Activated T-cell treated with anti-CD3 and anti-CD28 coated beads, Interleukin-2, amount 50 U/mL, for 72 hours (primary cell): ENCODE data around the gene TMEM51. TPM values are rescaled to one million over a fixed set of nuclear protein-coding genes. Genes with fewer than 3 reads are reported as not detected.
A peak's percentile ranks its signal among the peaks of the same experiment; 100 is the strongest.

Experiments used
- ATAC-seq, 2 donors: fragments of 150-1000 bp; cut with Tn5 transposase; replicated peaks in 1 of 2; 2 replicates each; pipeline ENCODE4 v1.10.0; 2021; ENCODE audit warnings: moderate library complexity in 2 of 2, mild to moderate bottlenecking in 1 of 2
- DNase-seq, 2 donors: peaks; one replicate each; pipeline ENCODE4 v3.0.0; 2021 to 2022; ENCODE audit warnings: mixed read lengths in 1 of 2
- H3K27ac Mint-ChIP-seq: one replicate; pipeline ENCODE4 v1.8.0; 2022; ENCODE audit warnings: mild to moderate bottlenecking, moderate library complexity, mixed read lengths
- H3K27me3 Mint-ChIP-seq: one replicate; pipeline ENCODE4 v1.8.0; 2022; ENCODE audit warnings: low read depth, mixed read lengths
- H3K36me3 Mint-ChIP-seq, 2 donors: one replicate each; pipeline ENCODE4 v1.8.0; 2022; ENCODE audit warnings: mixed read lengths in 2 of 2, mild to moderate bottlenecking in 1 of 2; ENCODE audit not compliant: insufficient read depth in 2 of 2
- H3K4me1 Mint-ChIP-seq: one replicate; pipeline ENCODE4 v1.8.0; 2022; ENCODE audit warnings: low read depth, mixed read lengths
- H3K4me3 Mint-ChIP-seq, 2 donors: one replicate each; pipeline ENCODE4 v1.8.0; 2022; ENCODE audit warnings: mild to moderate bottlenecking in 2 of 2, mixed read lengths in 2 of 2, moderate library complexity in 2 of 2
- H3K9me3 Mint-ChIP-seq, 2 donors: one replicate each; pipeline ENCODE4 v1.8.0; 2022; ENCODE audit warnings: mixed read lengths in 2 of 2
- total RNA-seq, 2 donors: library from RNA; stranded (reverse); gene quantifications; one replicate each; pipeline ENCODE4 v1.2.3, GENCODE V29; 2022

The TMEM51 gene
- total RNA-seq, 2 donors from 2014 or later: not detected

DNA sequence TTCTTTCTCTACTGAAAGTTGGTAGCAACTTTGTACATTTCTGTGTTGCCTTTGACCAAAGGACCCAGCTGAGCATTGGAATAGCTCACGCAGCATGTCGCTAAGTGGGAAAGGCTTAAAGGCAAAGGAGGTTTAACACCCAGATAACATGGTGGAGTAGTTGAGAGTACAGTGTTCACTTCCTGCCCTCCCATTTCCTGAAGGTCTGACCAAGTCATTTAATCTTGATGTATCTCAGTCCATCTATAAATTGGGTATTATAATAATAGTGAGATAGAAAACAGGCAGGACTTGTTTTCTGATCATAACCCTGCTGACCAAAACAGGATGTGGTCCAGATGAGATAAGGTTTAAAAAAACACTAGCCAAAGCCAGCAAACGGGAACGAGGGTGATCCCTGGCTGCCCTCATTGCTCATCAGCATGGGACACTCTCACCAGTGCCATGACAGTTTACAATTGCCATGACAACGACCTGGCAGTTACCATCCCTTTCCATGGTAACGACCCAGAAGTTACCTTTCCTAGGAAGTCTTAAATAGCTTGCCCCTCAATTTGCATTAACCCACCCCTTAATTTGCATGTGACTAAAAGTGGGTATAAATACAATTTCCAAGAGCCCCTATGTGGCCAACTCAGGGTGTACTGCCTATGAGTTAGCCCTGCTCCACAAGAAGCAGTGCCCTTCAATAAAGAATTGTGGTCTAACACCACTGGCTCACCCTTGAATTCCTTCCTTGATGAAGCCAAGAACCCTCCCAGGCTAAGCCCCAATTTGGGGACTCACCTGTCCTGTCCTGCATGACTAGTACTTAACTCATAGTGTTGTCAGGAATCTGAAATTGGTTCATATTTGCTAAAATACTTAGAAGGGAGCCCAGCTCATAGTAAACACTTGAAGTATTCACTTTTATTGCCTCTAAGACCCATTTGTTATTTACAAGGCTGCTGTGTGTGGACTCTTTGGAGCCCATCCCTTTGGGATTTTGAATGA, 65.0 kb downstream of the TMEM51 start:
- no peak for DNase-seq
- no peak overlapping the region for H3K4me3 Mint-ChIP-seq
- no peaks in the 10 kb centered on the region for H3K9me3 Mint-ChIP-seq
- ATAC-seq: no peak
- H3K36me3 Mint-ChIP-seq: no peaks in the 10 kb centered on the region
- H3K27ac Mint-ChIP-seq: no peak overlapping the region
- peaks cover 30% of the 10 kb centered on the region for H3K27me3 Mint-ChIP-seq
- H3K4me1 Mint-ChIP-seq: no peaks in the 10 kb centered on the region

- DNase-seq (no peak), ATAC-seq (no peak)
- Mint-ChIP-seq H3K4me3 (no peak overlapping the region), H3K4me1 (no peaks in the 10 kb centered on the region), H3K9me3 (no peaks in the 10 kb centered on the region), H3K27ac (no peak overlapping the region), H3K27me3 (peaks cover 39% of the 10 kb centered on the region), H3K36me3 (no peaks in the 10 kb centered on the region)
These were observed 65.9 kb downstream of the TMEM51 start for GRCh38 chr1:15219280-15220023.

- DNase-seq: no peak
- Mint-ChIP-seq H3K36me3 (no peaks in the 10 kb centered on the region), H3K27me3 (peaks cover 43% of the 10 kb centered on the region), H3K4me3 (no peak overlapping the region), H3K4me1 (no peaks in the 10 kb centered on the region), H3K27ac (no peak overlapping the region), H3K9me3 (no peaks in the 10 kb centered on the region)
- no peak for ATAC-seq
These were observed 66.5 kb downstream of the TMEM51 start for GRCh38 chr1:15220024-15220392.

- peaks cover 43% of the 10 kb centered on the region for H3K27me3 Mint-ChIP-seq
- no peaks in the 10 kb centered on the region for H3K36me3 Mint-ChIP-seq
- H3K4me3 Mint-ChIP-seq: no peak overlapping the region
- H3K4me1 Mint-ChIP-seq: no peaks in the 10 kb centered on the region
- H3K9me3 Mint-ChIP-seq: no peaks in the 10 kb centered on the region
- ATAC-seq: no peak
- no peak overlapping the region for H3K27ac Mint-ChIP-seq
- DNase-seq: no peak
These were observed 67.4 kb downstream of the TMEM51 start for GRCh38 chr1:15220825-15221431.

DNA sequence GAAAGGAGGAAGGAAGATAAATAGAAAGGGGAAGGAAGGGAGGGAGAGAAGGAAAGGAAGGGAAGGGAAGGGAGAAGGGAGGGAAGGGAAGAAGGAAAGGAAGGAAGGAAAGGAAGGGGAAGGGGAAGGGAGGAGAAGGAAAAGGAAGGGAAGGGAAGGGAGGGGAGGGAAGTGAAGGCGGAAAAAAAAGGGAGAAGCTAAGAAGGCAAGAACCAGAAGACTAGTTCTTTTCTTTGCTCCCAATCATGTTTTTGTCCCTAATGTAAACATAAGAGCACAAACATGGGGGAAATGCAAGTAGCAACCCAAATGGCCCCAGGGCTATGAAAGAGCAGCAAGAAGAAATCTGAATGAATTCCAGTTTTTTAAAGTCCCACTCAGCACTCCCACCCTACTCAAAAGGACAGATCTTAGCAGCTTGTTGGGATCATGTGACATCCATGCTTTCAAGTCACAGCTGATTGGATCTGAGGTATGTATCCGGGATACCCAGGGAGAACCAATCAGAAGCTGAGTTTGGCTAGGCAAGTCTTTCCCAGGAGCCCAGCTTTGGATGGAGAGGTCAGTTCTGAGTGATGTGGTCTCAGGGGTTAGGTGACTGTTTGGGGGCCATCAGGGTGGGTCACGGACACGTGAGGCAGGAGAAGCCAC, 69.2 kb downstream of the TMEM51 start:
- Mint-ChIP-seq H3K4me3 (no peak overlapping the region), H3K9me3 (no peaks in the 10 kb centered on the region), H3K4me1 (peaks cover 5% of the 10 kb centered on the region)

DNA sequence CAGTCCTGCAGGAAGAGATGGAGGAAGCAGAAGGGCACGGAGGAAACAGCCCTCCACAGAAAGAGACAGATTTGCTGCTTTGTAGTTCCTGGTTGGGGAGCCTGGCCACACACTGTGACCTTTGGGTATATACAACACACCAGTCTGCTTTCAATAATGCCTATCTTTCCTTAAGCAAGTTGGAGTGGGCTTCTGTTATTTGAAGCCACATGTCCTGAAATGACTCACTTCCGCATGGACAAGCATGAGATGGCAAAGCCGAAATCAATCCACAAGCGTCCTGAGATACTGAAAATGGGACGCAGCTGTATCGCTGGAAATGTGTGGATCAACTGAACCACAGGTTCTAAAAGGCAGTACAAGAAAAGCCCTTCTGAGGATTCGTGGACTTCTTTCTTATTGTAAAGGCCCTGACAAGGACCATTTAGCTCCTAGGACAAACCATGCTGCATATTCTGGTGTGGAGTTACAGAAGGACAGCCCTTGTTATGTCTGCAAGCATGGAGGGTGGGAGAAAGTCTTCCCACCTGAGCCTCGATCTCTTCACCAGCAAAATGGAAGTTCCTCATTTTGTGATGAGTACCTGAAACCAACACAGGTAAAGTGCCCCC, 70.8 kb downstream of the TMEM51 start:
- H3K27ac Mint-ChIP-seq: no peak overlapping the region
- H3K4me1 Mint-ChIP-seq: peaks cover 5% of the 10 kb centered on the region
- DNase-seq: no peak
- no peak overlapping the region for H3K4me3 Mint-ChIP-seq
- H3K36me3 Mint-ChIP-seq: no peaks in the 10 kb centered on the region
- no peaks in the 10 kb centered on the region for H3K9me3 Mint-ChIP-seq
- peaks cover 56% of the 10 kb centered on the region for H3K27me3 Mint-ChIP-seq
- no peak for ATAC-seq

More for the DNA sequence above, 69.2 kb downstream of the TMEM51 start:
- DNase-seq (no peak), ATAC-seq (no peak)
- no peak overlapping the region for H3K27ac Mint-ChIP-seq
- peaks cover 56% of the 10 kb centered on the region for H3K27me3 Mint-ChIP-seq
- no peaks in the 10 kb centered on the region for H3K36me3 Mint-ChIP-seq

- Mint-ChIP-seq H3K9me3 (no peaks in the 10 kb centered on the region), H3K4me3 (no peak overlapping the region), H3K36me3 (no peaks in the 10 kb centered on the region), H3K27me3 (peaks cover 60% of the 10 kb centered on the region), H3K27ac (no peak overlapping the region), H3K4me1 (peaks cover 5% of the 10 kb centered on the region)
- no peak for ATAC-seq
- no peak for DNase-seq
These were observed 71.4 kb downstream of the TMEM51 start for GRCh38 chr1:15224974-15225373.

- Mint-ChIP-seq H3K27ac (no peak overlapping the region), H3K4me3 (no peak overlapping the region), H3K9me3 (no peaks in the 10 kb centered on the region), H3K27me3 (peaks cover 64% of the 10 kb centered on the region), H3K4me1 (peaks cover 5% of the 10 kb centered on the region), H3K36me3 (no peaks in the 10 kb centered on the region)
- no peak for DNase-seq
- ATAC-seq: no peak
These were observed 71.9 kb downstream of the TMEM51 start for GRCh38 chr1:15225461-15225860.

GRCh38 chr1:15226388-15227255, 73.1 kb downstream of the TMEM51 start:
- peaks cover 14% of the 10 kb centered on the region for H3K4me1 Mint-ChIP-seq
- peaks cover 53% of the 10 kb centered on the region for H3K27me3 Mint-ChIP-seq
- no peaks in the 10 kb centered on the region for H3K9me3 Mint-ChIP-seq
- no peak overlapping the region for H3K4me3 Mint-ChIP-seq
- DNase-seq: no peak
- no peak for ATAC-seq
- H3K27ac Mint-ChIP-seq: no peak overlapping the region
- H3K36me3 Mint-ChIP-seq: no peaks in the 10 kb centered on the region

DNA sequence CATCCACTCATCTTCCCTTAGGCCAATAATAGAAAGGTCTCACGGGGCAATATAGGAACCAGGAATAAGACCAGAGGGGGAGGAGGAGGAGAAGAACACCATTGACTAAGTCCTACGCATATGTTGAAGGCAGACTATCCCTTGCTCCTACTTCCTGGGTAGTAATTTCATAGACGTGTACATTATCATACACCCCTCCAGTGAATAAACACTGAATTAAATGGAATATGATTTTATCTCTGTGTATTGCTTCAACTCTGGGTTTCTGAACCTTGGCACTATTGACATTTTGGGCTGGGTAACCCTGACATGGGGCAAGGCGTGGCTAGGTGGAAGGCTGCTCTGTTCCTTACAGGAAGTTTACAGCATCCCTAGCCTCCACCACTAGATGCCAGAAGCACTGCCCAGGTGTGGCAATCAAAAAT, 76.2 kb downstream of the TMEM51 start:
- no peak overlapping the region for H3K27ac Mint-ChIP-seq
- peaks cover 32% of the 10 kb centered on the region for H3K4me1 Mint-ChIP-seq
- peaks cover 0 to 2% of the 10 kb centered on the region in 2 donors for H3K36me3 Mint-ChIP-seq
- DNase-seq (no peak), ATAC-seq (no peak)
- no peak overlapping the region for H3K4me3 Mint-ChIP-seq
- peaks cover 36% of the 10 kb centered on the region for H3K27me3 Mint-ChIP-seq
- no peaks in the 10 kb centered on the region for H3K9me3 Mint-ChIP-seq

GRCh38 chr1:15231714-15232201, 78.2 kb downstream of the TMEM51 start:
- Mint-ChIP-seq H3K9me3 (no peaks in the 10 kb centered on the region), H3K27me3 (peaks cover 38% of the 10 kb centered on the region), H3K4me3 (peak overlapping the region in 1 of 2 donors; percentile 32), H3K27ac (peak overlapping the region; percentile 58), H3K4me1 (peaks cover 32% of the 10 kb centered on the region), H3K36me3 (peaks cover 0 to 2% of the 10 kb centered on the region in 2 donors)
- ATAC-seq (peak; percentile 99), DNase-seq (peak; percentile 49 to 57)
